Measurements from ENCODE around the gene GALNTL6. TPM values are rescaled to one million over a fixed set of nuclear protein-coding genes. Genes with fewer than 3 reads are reported as not detected.
A peak's percentile ranks its signal among the peaks of the same experiment; 100 is the strongest.

GALNTL6 gene
- total RNA-seq, 2 donors from 2014 or later, result 0.71 TPM; not detected in 1

DNA sequence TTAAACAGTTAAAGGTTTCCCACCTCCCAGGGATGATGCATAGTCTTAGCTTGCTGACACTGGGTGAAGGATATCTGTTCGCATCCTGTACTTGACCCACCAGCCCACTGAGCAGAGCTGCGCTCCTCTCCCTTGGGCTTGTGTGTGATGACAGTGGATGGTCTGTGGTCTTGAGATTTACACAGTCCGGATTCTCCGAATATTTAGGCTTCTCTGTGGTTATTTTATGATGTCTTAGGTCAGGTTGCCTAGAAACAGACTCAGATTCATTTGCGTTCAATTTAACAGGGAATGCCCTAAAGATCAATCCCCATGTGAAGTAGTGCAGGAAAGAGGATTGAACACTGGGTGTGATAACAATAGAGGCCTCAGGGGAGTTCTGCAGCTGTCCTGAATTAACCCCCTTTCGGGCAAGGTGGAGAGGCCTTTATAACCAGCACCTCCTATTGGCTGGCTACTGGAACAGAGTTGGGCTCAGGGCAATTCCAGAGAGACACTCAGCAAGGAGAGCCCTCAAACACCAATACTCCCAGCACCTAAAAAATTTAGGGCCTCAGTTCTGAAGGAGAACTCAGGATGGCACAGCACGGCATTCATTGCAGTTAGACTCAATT, 702.2 kb downstream of the GALNTL6 start:
- H3K9ac ChIP-seq (ENCODE audit: extremely low read depth, low read length, poor library complexity, severe bottlenecking), result no peak overlapping the region
- no peaks in the 10 kb centered on the region for H3K27me3 ChIP-seq (ENCODE audit: control insufficient read depth, insufficient read depth, low read length, poor library complexity, severe bottlenecking)
- H3K27ac ChIP-seq (ENCODE audit: low read depth, low read length), result no peak overlapping the region
- H3K27me3 Mint-ChIP-seq (ENCODE audit: insufficient read depth), result no peaks in the 10 kb centered on the region
- no peak overlapping the region for H3K4me3 ChIP-seq (ENCODE audit: low read length)
- TF ChIP-seq, protein P1, sequence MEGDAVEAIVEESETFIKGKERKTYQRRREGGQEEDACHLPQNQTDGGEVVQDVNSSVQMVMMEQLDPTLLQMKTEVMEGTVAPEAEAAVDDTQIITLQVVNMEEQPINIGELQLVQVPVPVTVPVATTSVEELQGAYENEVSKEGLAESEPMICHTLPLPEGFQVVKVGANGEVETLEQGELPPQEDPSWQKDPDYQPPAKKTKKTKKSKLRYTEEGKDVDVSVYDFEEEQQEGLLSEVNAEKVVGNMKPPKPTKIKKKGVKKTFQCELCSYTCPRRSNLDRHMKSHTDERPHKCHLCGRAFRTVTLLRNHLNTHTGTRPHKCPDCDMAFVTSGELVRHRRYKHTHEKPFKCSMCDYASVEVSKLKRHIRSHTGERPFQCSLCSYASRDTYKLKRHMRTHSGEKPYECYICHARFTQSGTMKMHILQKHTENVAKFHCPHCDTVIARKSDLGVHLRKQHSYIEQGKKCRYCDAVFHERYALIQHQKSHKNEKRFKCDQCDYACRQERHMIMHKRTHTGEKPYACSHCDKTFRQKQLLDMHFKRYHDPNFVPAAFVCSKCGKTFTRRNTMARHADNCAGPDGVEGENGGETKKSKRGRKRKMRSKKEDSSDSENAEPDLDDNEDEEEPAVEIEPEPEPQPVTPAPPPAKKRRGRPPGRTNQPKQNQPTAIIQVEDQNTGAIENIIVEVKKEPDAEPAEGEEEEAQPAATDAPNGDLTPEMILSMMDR (conservative IDR thresholded peaks at IDR 0.05), result peak; percentile 37
- no peaks in the 10 kb centered on the region for H3K36me3 Mint-ChIP-seq (ENCODE audit: low read depth)
- H3K4me1 Mint-ChIP-seq, result no peaks in the 10 kb centered on the region
- H3K27ac Mint-ChIP-seq, result no peak overlapping the region
- H3K9me3 Mint-ChIP-seq, result no peaks in the 10 kb centered on the region
- H3K4me1 ChIP-seq (ENCODE audit: control insufficient read depth, insufficient read depth, low read length), result no peaks in the 10 kb centered on the region
- no peaks in the 10 kb centered on the region for H3K9me3 ChIP-seq (ENCODE audit: control insufficient read depth, low read length)
- peak; percentile 46 for DNase-seq
- no peaks in the 10 kb centered on the region for H3K36me3 ChIP-seq (ENCODE audit: control insufficient read depth, insufficient read depth, low read length)
- no peak overlapping the region for H3K4me3 Mint-ChIP-seq
- WGBS, 2 experiments (ENCODE audit: insufficient coverage in 1 of 2, insufficient read length in 1 of 2), result 92 to 96% methylated on average over 2 to 7 of the region's 7 CpGs

DNA sequence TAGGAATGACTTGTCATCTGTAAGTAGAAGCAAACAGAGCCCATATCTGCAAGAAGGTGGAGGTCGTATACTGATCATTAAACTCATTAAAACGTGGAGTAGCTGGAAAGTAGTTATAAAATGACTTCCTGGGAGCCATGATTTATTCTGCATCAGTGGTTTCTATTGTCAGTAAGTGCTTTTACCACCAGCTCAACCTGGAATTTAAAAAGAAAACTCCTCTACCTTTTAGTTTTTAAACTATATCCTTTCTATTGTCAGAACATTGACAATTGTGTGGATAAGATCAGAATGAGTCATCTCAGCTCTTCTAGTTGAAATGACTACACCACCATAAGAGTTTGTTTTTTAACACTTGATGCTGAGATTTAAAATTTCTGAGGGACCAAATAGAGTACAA, 704.2 kb downstream of the GALNTL6 start:
- Histone ChIP-seq H3K27ac (ENCODE audit: low read depth, low read length) (no peak overlapping the region), H3K36me3 (ENCODE audit: control insufficient read depth, insufficient read depth, low read length) (no peaks in the 10 kb centered on the region), H3K9ac (ENCODE audit: extremely low read depth, low read length, poor library complexity, severe bottlenecking) (no peak overlapping the region), H3K4me3 (ENCODE audit: low read length) (no peak overlapping the region), H3K9me3 (ENCODE audit: control insufficient read depth, low read length) (no peaks in the 10 kb centered on the region), H3K27me3 (ENCODE audit: control insufficient read depth, insufficient read depth, low read length, poor library complexity, severe bottlenecking) (no peaks in the 10 kb centered on the region), H3K4me1 (ENCODE audit: control insufficient read depth, insufficient read depth, low read length) (no peaks in the 10 kb centered on the region)
- Mint-ChIP-seq H3K27me3 (ENCODE audit: insufficient read depth) (no peaks in the 10 kb centered on the region), H3K4me1 (no peaks in the 10 kb centered on the region), H3K36me3 (ENCODE audit: low read depth) (no peaks in the 10 kb centered on the region), H3K27ac (no peak overlapping the region), H3K4me3 (no peak overlapping the region), H3K9me3 (no peaks in the 10 kb centered on the region)
- TF ChIP-seq, protein P1 (conservative IDR thresholded peaks at IDR 0.05), result no peak
- WGBS, 2 experiments (ENCODE audit: insufficient coverage in 1 of 2, insufficient read length in 1 of 2), result 84% methylated on average over 2 of the region's 2 CpGs; no CpG with 5 or more reads in 1 of the 2 experiments
- DNase-seq, result no peak

DNA sequence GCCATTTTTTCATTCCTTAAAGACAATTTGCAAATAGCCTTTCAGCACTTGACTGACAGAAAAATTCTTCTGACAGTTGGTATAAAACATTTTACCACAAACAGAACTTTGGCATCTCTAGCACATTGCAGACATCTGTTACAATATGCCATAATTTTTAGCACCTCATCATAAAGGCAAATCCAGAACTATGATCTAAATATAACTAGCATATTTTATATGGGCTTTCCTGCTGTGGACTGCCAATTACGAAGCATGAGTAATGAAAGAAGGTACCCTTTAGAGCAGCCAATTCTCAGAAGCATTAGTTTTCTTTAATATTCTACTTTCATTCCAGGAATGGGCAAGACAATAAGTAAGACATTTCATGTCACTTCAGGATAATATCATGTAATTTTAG, 708.0 kb downstream of the GALNTL6 start:
- no peak overlapping the region for H3K27ac Mint-ChIP-seq
- DNase-seq, result no peak
- no peak overlapping the region for H3K27ac ChIP-seq (ENCODE audit: low read depth, low read length)
- H3K27me3 Mint-ChIP-seq (ENCODE audit: insufficient read depth), result no peaks in the 10 kb centered on the region
- H3K36me3 Mint-ChIP-seq (ENCODE audit: low read depth), result no peaks in the 10 kb centered on the region
- no peak overlapping the region for H3K4me3 ChIP-seq (ENCODE audit: low read length)
- no peaks in the 10 kb centered on the region for H3K4me1 Mint-ChIP-seq
- no peaks in the 10 kb centered on the region for H3K9me3 Mint-ChIP-seq
- no peaks in the 10 kb centered on the region for H3K4me1 ChIP-seq (ENCODE audit: control insufficient read depth, insufficient read depth, low read length)
- H3K9ac ChIP-seq (ENCODE audit: extremely low read depth, low read length, poor library complexity, severe bottlenecking), result no peak overlapping the region
- H3K27me3 ChIP-seq (ENCODE audit: control insufficient read depth, insufficient read depth, low read length, poor library complexity, severe bottlenecking), result no peaks in the 10 kb centered on the region
- TF ChIP-seq, protein P1 (conservative IDR thresholded peaks at IDR 0.05), result no peak
- H3K36me3 ChIP-seq (ENCODE audit: control insufficient read depth, insufficient read depth, low read length), result no peaks in the 10 kb centered on the region
- H3K9me3 ChIP-seq (ENCODE audit: control insufficient read depth, low read length), result no peaks in the 10 kb centered on the region
- WGBS, 2 experiments (ENCODE audit: insufficient coverage in 1 of 2, insufficient read length in 1 of 2), result 87% methylated on average over 1 of the region's 1 CpG; no CpG with 5 or more reads in 1 of the 2 experiments
- no peak overlapping the region for H3K4me3 Mint-ChIP-seq

Measured in endodermal cell (in vitro differentiated cells).